MM.1S (cell line): ENCODE measurements around the gene OLFM4.

Source experiments
- CTCF ChIP-seq: fragments of 300-600 bp; sonication (generic); IDR thresholded peaks from 2 replicates; pipeline ENCODE4 v1.5.1; 2016; ENCODE audit warnings: antibody characterized with exemption, low read length, mixed read lengths
- EZH2phosphoT487 ChIP-seq: fragments of 300-600 bp; sonication (generic); IDR thresholded peaks from 2 replicates; pipeline ENCODE4 v1.6.1; 2018; ENCODE audit warnings: antibody characterized with exemption, low read length

DNA sequence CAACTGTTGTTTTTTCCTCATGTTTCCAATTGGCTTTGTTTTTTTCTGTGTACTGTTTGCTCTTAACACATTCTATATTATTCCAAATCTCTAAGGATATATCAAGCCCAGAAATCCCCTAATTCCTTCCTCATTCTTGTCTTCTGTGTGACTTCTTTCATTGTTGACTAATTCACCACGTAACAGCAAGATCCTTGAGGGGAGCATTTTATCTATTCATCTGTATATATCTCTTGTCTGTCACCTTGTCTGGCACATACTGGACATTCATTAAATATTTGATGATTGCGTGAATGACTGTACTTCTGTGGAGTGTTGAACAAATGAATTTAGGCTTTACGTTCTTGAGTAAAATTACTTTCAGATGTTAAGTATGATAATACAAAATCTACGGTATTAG is 44.8 kb upstream of the OLFM4 start:
- TF ChIP-seq CTCF, result no peak
- no peak for TF ChIP-seq EZH2phosphoT487
